CD4-positive, alpha-beta T cell treated with Interleukin-17A for 4 hours (primary cell): ENCODE results near the gene NR5A1.

Experiments used
- DNase-seq: peaks from one replicate; pipeline ENCODE4 v3.0.0-alpha.2; 2020; ENCODE audit warnings: mixed read lengths

NR5A1 gene

GRCh38 chr9:124498040-124498439, 9.2 kb downstream of the NR5A1 start:
- no peak for DNase-seq

- DNase-seq = no peak
Observed at GRCh38 chr9:124497441-124497840, 9.8 kb downstream of the NR5A1 start.

- no peak for DNase-seq
Observed at GRCh38 chr9:124496463-124496862, 10.7 kb downstream of the NR5A1 start.

GRCh38 chr9:124496075-124496449, 11.1 kb downstream of the NR5A1 start:
- DNase-seq = no peak

- DNase-seq = peak; percentile 6
Observed at GRCh38 chr9:124495126-124496074, 11.8 kb downstream of the NR5A1 start.

GRCh38 chr9:124493794-124494479, 13.3 kb downstream of the NR5A1 start:
- DNase-seq = no peak

GRCh38 chr9:124493218-124493617, 14.0 kb downstream of the NR5A1 start:
- DNase-seq = no peak

GRCh38 chr9:124492818-124493217, 14.4 kb downstream of the NR5A1 start:
- no peak for DNase-seq

- DNase-seq = no peak
Observed at GRCh38 chr9:124491049-124491975, 15.9 kb downstream of the NR5A1 start.

- DNase-seq = no peak
Observed at GRCh38 chr9:124490004-124490403, 17.2 kb downstream of the NR5A1 start.

GRCh38 chr9:124489222-124489621, 18.0 kb downstream of the NR5A1 start:
- no peak for DNase-seq

GRCh38 chr9:124488641-124489210, 18.5 kb downstream of the NR5A1 start:
- DNase-seq = no peak

- no peak for DNase-seq
Observed at GRCh38 chr9:124487260-124488182, 19.7 kb downstream of the NR5A1 start.

GRCh38 chr9:124486778-124487259, 20.4 kb downstream of the NR5A1 start:
- no peak for DNase-seq

GRCh38 chr9:124485936-124486335, 21.3 kb downstream of the NR5A1 start:
- DNase-seq = no peak

- no peak for DNase-seq
Observed at GRCh38 chr9:124485201-124485600, 22.0 kb downstream of the NR5A1 start.

- DNase-seq = no peak
Observed at GRCh38 chr9:124483481-124483880, 23.7 kb downstream of the NR5A1 start.

GRCh38 chr9:124482431-124483031, 24.7 kb downstream of the NR5A1 start:
- DNase-seq = no peak

GRCh38 chr9:124481115-124481514, 26.1 kb downstream of the NR5A1 start:
- DNase-seq = no peak

GRCh38 chr9:124480621-124480981, 26.6 kb downstream of the NR5A1 start:
- no peak for DNase-seq
